Left forelimb (tissue), 1 donor: Measurements from ENCODE around the gene KLF2.
"Not testable (repeated sequence)": the region's sequence is repeated elsewhere in the genome, so short reads cannot be mapped to it uniquely, and the experiment has no call there.

ENCODE experiments used
- DNase-seq: peaks from one replicate; pipeline ENCODE4 v3.0.0-alpha.2; 2018; ENCODE audit warnings: low spot score

KLF2 gene

GRCh38 chr19:16337809-16338469 is 13.3 kb downstream of the KLF2 start:
- no peak for DNase-seq

DNA sequence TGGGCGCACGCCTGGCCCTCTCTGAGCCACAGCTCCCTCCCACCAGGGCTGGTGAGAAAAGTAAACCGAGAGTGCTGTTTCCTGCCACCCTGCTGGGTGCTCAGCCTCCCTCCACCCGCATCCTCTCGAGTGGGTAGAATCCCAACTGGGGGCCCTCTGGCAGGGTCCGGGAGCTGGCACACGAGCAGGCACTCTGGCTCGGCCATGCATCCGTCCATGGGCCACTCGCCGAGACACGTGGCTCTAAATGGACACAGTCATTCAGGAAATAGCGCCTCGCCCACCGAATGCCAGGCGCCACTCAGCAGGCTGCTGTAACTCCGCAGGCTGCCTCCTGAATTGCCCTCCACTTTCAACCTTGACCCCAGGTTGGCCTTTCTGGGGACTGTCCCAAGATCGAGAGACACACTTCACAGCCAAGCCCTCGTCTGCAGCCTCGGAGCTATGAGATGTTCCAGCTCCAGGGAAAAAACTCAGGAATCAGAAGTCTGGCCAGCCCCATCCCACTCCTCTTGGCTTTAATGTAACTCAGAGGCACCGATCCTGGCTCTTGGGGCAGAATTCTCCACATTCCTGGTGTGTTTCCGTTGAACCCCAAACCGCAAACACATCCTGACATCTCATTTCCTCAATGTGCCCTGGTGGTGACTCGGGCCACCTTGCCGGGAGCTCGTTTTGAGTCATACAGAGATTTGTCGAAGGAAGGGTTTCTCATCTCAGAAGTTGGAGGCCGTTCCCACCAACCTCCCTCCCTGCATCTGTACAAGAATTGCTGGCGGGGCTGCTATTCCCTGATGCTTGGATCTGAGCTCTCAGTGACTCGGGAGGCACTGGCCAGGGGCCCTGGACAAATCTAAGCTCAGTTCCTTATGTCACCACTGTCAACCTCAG is 14.1 kb downstream of the KLF2 start:
- no peak for DNase-seq

GRCh38 chr19:16339361-16339725 is 14.7 kb downstream of the KLF2 start:
- DNase-seq: no peak

- no peak for DNase-seq
Measured at GRCh38 chr19:16340092-16340491, 15.5 kb downstream of the KLF2 start.

- DNase-seq: no peak
Measured at GRCh38 chr19:16340654-16341053, 16.0 kb downstream of the KLF2 start.

DNA sequence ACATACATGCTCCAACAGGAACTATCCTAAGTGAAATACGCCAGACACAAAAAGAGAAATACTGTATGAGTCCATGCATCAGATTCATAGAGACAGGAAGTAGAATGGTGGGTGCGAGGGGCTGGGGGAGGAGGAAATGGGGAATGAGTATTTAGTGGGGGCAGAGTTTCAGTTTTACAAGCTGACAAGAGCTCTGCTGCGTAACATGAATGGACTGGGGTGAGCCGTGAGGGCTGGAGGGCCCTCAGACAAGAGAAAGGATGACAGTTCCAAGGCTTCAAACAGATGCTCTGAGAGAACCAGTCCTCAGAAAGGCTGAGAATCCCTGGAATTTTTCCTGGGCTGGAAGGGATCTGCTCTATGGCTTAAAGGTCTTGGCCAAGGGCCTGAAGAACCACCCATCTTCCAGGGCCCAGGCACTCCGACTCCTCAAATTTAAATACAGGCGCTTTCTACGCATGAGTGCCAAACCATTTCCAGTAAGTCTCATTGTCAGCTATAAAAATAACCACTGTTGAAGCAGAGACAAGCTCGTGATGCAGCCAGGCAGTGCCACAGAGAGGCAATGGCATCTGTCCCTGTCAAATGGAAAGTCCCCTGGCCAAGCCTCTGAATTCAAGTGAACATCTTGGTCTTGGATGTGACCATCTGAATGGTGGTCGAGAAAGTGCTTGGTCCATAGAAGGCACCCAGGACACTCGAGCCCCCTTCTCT is 17.5 kb downstream of the KLF2 start:
- no peak for DNase-seq

- DNase-seq: no peak
Measured at GRCh38 chr19:16343156-16343555, 18.5 kb downstream of the KLF2 start.

DNA sequence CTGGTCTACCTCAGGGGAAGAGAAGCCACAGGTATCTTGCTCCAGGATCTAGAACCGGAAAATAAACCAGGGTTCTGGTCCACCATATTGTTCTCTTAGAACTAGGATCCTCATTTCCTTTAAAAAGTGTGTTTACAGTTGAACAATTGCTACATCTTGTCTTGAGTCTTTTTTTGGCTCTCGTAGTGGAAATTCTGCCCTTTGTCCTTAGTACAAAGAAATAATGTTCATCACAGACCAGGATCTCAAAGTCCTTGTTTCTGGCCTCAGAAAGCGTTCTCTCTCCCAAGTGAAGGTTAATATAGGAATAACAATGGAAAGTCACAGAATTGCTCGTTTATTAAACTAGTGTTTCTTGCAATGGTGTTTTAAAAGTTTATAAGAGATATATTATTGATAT is 20.8 kb downstream of the KLF2 start:
- DNase-seq: no peak

GRCh38 chr19:16347099-16347498 is 22.5 kb downstream of the KLF2 start:
- DNase-seq: not testable (repeated sequence)

DNA sequence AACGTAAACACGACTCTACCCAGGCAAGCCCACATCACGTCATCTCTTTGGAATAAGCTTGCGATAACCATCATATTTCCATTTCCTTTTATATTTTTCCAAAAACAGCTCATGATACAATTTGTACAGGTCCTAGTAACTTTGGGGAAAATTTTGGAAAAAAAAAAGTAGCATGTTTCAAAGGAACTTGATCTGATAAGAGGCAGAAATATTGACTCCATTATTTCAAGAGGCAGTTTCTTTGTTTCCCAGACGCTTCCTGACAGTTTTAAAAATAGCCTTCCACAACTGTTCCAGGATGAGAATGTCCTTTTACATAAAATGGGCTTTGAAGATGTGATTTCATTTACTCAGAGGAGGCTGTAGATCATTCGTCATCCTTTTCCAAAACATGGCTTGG is 23.1 kb downstream of the KLF2 start:
- DNase-seq: no peak

DNA sequence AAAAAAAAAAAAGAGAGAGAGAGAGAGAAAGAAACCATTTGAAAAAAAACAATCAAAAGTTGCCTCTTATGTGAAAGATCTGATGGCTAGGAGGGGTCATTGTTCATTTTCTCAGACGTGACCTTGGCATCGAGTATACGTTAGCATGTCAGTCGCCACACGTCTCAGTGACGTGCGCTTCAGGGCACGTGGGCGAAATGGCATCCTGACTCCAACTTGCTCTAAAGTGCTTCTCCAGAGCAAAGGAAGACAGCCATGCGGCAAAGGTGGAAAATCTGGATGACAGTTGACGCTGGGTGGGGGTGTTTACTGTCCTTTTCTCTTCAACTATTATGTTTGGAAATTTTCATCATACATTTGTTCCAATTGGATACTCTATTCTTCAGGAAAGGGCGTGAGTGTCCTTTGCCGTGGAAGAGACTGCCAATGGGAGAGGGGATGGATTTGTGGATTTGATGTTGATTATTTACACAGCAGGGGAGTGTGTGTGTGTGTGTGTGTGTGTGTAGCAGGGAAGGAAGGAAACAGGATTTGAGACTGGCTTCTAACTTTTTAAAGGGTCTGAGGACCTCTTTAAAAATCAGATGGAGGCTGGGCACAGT is 25.0 kb downstream of the KLF2 start:
- no peak for DNase-seq

DNA sequence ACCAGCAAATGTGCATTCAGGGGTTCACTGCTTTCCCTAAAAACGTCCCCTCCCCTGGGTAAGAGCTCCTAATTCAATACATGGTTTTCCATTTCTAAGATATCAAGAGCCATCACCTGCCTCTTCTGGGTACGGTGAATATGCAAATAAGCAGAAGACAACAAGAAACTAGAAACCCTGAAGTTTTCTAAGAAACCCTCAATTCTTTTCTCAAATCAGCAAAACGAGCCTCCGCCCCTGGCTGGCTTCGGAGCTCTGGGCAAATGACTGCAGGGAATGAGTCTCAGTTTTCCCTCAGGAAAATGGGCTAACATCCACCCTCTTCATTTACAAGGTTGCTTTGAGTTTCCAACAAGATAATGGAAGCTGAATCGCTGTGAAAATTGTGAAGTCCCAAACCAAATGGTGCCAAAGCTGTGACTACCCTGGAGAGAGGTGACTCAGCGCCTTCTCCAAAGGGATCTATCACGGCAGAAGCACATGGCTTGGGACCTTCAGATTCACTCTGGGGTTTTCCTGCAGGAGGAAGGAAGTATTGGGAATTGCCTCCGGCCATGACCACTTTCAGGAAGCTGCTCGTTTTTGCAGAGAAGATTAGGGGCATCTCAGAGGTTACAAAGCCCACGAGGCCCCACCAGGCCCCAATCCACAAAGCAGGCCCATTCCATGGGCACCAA is 26.6 kb downstream of the KLF2 start:
- DNase-seq: no peak

DNA sequence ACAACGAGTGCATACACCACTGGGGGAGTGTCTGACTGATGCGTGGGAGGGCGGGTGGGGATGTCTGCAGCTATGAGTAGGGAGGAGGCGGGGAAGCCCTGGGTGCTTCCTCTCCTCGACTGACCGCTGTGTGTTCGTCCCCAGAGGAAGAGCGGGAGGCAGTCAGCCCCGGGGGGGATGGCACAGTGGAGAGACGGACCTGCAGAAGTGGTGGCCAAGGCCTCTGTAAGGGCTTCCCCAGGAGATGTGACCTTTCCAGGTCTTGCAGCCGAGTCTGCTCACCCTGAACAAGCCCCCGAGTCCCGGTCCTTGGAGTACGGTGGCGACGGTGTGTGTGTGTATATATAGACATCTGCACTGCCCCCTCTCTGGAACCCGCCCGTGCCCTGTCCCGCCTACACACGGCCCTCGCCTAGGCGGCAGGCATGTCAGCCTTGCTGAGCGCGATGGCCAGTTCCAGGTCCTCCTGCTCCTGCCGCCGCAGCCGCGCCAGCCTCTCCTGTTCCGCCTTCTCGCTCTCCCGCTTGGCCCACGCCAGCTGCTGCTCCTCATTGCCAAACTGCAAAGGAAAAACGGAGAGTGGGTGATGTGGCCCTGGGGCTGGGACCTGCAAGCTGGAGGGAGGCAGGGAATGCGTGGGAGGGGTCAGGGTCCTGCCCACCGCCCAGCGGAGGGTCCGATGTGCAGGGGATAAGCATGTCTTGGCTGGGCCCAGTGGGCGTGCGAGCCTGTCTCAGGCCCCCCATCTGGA is 30.8 kb downstream of the KLF2 start:
- DNase-seq: no peak

DNA sequence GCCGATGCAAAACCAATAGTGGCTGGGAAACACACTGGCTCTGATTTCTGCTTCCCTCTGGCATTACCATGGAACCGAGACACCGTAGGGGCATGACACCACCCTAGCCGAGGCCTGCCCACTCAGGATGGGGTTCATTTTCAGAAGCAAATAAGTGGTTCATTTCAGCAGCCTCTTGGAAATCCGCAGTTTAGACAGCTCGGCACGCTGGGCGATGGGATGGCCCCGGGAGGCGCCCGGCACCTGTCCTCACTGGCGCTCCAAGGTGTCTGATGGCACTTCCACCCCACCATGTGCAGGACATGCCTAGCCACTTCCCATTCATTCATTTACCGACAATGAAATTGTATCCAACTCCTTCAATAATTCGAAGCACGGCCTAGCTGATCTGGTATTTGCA is 33.8 kb downstream of the KLF2 start:
- DNase-seq: no peak

GRCh38 chr19:16359074-16359473 is 34.4 kb downstream of the KLF2 start:
- DNase-seq: no peak

DNA sequence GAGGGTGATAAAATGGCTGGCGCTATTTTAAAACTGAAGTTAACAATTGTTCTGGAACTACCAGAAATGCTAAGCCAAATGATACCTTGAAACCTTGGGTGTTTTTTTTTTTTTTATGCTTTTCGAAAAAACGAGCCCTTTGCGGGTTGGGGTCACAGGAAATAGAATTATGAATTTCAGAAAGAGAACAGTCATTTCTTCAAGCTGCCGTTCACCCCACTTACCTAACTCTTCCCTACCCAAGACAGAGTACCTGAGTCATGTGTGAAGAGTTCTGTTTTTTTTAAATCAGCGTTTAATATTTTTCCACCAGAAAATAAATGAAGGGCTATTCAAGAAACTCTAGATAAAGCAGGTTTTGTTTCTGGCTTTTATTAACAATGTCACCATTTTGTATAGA is 35.3 kb downstream of the KLF2 start:
- no peak for DNase-seq

DNA sequence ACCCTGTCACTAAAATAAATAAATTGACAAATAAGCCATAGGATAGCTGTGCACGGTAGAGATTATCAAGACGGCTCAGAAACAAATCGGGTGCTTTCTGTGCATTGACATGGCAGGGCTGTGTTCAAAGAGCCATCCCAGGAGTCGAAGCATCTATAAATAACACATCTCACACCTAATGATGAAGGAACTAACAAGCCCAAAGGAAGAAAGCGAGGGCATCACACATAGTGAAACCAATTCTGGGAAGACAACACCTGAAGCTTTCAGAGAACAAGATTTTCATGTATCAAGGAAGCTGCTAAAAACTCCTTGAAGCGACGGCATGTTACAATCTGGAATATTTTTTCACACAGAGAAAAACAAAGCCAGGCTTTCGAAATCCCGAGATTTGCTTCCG is 36.1 kb downstream of the KLF2 start:
- no peak for DNase-seq

DNA sequence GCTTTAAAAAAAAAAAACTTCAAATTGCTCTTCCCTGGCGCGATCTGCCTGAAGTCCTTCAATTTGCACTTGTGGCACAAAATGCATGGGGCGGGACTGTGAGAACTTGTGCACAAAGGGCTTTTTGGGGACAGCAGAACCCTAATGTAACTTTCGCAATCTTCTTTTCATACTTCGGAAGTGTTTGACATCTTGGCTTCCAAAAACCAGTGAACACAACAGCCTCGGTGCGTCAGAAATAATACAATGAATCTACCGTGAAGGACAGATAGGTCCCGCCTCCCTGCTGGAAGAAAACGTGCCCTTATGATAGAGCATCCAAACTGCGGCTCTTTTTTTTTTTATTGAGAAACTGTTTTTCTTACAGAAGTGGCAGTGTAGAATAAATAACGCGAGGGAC is 36.6 kb downstream of the KLF2 start:
- no peak for DNase-seq

- DNase-seq: no peak
Measured at GRCh38 chr19:16361926-16362325, 37.3 kb downstream of the KLF2 start.

DNA sequence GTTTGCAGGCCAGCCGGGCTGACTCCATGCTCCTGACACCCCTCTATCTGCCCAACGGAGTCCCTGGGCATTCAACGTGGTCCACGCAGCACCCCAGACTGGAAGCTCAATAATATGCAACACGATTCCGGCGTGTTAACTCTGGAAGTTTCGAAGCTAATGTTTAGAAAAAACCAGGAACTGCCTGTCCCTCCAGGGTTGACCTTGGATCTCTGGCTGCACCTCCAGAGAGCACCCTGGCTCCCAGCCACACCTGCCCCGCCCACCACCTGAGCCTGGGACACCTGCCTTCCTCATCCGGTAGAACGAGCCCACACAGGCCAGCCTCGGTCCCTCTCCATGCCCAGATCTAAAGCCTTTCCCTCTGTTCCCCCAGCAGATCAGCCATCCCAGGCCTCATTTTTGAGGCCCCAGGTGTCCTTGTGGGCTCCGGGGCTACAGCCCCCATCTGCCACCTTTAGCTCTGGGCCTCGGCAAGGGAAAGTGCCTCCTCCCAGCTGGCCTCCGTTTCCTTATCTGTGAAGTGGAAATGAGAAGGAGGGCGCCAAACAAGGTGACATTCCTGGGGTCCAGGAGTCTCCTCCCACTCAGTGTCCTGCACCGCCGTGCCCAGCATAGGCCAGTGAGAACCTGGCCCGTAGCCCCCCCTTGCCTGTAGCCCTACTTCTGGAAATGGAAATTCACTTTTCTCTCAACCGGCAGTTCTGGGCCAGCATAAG is 38.7 kb downstream of the KLF2 start:
- no peak for DNase-seq

GRCh38 chr19:16363852-16364230 is 39.2 kb downstream of the KLF2 start:
- DNase-seq: no peak
